ENCODE data around the gene ANKMY1. TPM values are rescaled to one million over a fixed set of nuclear protein-coding genes. Genes with fewer than 3 reads are reported as not detected.

ANKMY1 gene
- total RNA-seq, 1 experiment from 2014 or later = 28.3 TPM

DNA sequence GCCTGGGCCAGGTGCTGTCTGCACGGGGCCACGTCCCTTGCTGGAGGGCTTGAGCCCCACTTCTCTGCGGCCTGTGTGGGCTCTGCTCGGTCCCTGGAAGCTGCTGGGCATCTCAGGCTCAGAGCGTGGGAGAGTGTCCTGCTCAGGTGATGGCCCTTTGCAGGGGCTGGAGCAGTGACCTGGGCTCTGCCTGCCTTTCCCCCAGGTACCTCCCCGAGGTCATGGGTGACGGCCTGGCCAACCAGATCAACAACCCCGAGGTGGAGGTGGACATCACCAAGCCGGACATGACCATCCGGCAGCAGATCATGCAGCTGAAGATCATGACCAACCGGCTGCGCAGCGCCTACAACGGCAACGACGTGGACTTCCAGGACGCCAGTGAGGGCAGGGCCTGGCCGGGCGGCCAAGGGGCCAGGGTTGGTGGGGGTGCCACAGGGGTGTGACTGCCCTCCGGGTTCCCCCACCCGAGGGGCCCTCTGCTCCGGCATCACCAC is 92.5 kb downstream of the ANKMY1 start:
- ChIA-PET CTCF (no interaction called here), RAD21 (ENCODE audit: low non-redundant PET in 1 of 2, low total read pairs in 2 of 2, uncharacterized antibody in 2 of 2, unreplicated experiment in 2 of 2) (no interaction called here), POLR2A (no interaction called here)
- Histone ChIP-seq H3K27ac (ENCODE audit: low read depth, low read length) (no peak overlapping the region), H2AFZ (ENCODE audit: low read depth, low read length, poor library complexity, severe bottlenecking) (no peak overlapping the region), H3K79me2 (ENCODE audit: insufficient read depth, low read length) (no peaks in the 10 kb centered on the region), H3K4me1 (ENCODE audit: control insufficient read depth in 1 of 2, insufficient read depth in 2 of 2, low read length in 2 of 2) (no peaks in the 10 kb centered on the region), H3K4me2 (ENCODE audit: low read length) (no peak overlapping the region), H3K9me2 (ENCODE audit: insufficient read depth) (no peaks in the 10 kb centered on the region), H4K20me1 (ENCODE audit: insufficient read depth) (no peaks in the 10 kb centered on the region), H3K36me3 (ENCODE audit: control insufficient read depth in 1 of 2, insufficient read depth in 2 of 2, low read length in 2 of 2) (peaks cover 0 to 15% of the 10 kb centered on the region in 2 experiments; a peak in 2 of 4 replicates), H3K9ac (ENCODE audit: low read length) (no peak overlapping the region), H3K4me3 (replicated peaks in 1 of 2; ENCODE audit: low read depth in 1 of 2, low read length in 2 of 2) (no peak overlapping the region), H3K9me3 (ENCODE audit: control insufficient read depth in 1 of 2, insufficient read depth in 1 of 2, low read depth in 1 of 2, low read length in 2 of 2) (no peaks in the 10 kb centered on the region), H3K27me3 (ENCODE audit: insufficient read depth, low read length) (no peaks in the 10 kb centered on the region)
- intact Hi-C loops (cut with micrococcal nuclease) = no loop called here
- TF ChIP-seq SP1 (IDR thresholded peaks at IDR 0.05; ENCODE audit: low read depth) (no peak), JUND (IDR thresholded peaks at IDR 0.05) (no peak), FOSL1 (IDR thresholded peaks at IDR 0.05; ENCODE audit: low read depth) (no peak), CBX3 (IDR thresholded peaks at IDR 0.05; ENCODE audit: low read depth) (no peak), SRF (IDR thresholded peaks at IDR 0.05; ENCODE audit: low read depth) (no peak), RAD21 (IDR thresholded peaks at IDR 0.05; ENCODE audit: low read depth) (no peak), ZNF274 (IDR thresholded peaks at IDR 0.05; ENCODE audit: low read depth, low read length) (no peak), EZH2 (IDR thresholded peaks at IDR 0.05) (no peak), YY1 (IDR thresholded peaks at IDR 0.05; ENCODE audit: extremely low read depth, insufficient replicate concordance, low read depth, low read length) (no peak), TCF7L2 (IDR thresholded peaks at IDR 0.05; ENCODE audit: borderline replicate concordance, extremely low read depth, insufficient read depth, insufficient read length) (no peak), ZFX (IDR thresholded peaks at IDR 0.05) (no peak), POLR2AphosphoS5 (IDR thresholded peaks at IDR 0.05; ENCODE audit: low read depth, low read length) (no peak), ELF1 (IDR thresholded peaks at IDR 0.05; ENCODE audit: borderline replicate concordance, low read depth) (no peak)
- TF ChIP-seq, protein P1, sequence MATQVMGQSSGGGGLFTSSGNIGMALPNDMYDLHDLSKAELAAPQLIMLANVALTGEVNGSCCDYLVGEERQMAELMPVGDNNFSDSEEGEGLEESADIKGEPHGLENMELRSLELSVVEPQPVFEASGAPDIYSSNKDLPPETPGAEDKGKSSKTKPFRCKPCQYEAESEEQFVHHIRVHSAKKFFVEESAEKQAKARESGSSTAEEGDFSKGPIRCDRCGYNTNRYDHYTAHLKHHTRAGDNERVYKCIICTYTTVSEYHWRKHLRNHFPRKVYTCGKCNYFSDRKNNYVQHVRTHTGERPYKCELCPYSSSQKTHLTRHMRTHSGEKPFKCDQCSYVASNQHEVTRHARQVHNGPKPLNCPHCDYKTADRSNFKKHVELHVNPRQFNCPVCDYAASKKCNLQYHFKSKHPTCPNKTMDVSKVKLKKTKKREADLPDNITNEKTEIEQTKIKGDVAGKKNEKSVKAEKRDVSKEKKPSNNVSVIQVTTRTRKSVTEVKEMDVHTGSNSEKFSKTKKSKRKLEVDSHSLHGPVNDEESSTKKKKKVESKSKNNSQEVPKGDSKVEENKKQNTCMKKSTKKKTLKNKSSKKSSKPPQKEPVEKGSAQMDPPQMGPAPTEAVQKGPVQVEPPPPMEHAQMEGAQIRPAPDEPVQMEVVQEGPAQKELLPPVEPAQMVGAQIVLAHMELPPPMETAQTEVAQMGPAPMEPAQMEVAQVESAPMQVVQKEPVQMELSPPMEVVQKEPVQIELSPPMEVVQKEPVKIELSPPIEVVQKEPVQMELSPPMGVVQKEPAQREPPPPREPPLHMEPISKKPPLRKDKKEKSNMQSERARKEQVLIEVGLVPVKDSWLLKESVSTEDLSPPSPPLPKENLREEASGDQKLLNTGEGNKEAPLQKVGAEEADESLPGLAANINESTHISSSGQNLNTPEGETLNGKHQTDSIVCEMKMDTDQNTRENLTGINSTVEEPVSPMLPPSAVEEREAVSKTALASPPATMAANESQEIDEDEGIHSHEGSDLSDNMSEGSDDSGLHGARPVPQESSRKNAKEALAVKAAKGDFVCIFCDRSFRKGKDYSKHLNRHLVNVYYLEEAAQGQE (IDR thresholded peaks at IDR 0.05; ENCODE audit: low read depth) = no peak
- TF ChIP-seq, protein P2, sequence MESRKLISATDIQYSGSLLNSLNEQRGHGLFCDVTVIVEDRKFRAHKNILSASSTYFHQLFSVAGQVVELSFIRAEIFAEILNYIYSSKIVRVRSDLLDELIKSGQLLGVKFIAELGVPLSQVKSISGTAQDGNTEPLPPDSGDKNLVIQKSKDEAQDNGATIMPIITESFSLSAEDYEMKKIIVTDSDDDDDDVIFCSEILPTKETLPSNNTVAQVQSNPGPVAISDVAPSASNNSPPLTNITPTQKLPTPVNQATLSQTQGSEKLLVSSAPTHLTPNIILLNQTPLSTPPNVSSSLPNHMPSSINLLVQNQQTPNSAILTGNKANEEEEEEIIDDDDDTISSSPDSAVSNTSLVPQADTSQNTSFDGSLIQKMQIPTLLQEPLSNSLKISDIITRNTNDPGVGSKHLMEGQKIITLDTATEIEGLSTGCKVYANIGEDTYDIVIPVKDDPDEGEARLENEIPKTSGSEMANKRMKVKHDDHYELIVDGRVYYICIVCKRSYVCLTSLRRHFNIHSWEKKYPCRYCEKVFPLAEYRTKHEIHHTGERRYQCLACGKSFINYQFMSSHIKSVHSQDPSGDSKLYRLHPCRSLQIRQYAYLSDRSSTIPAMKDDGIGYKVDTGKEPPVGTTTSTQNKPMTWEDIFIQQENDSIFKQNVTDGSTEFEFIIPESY (IDR thresholded peaks at IDR 0.05; ENCODE audit: extremely low read depth, insufficient replicate concordance, low read length) = no peak
- BruUV-seq (replicated peaks) = no TSS peak
- ATAC-seq = no peak
- DNase-seq (ENCODE audit: low read depth, low spot score) = no peak

Data from HCT116 (cell line).